ENCODE results near the gene SCNN1G.

GRCh38 chr16:23229714-23230113, 47.2 kb downstream of the SCNN1G start:
- TF ChIP-seq CTCF (IDR thresholded peaks at IDR 0.05; ENCODE audit: insufficient read depth, low read length, poor library complexity, severe bottlenecking) = no peak
- no peak for TF ChIP-seq EZH2phosphoT487 (conservative IDR thresholded peaks at IDR 0.05; ENCODE audit: low read length)

Measured in SU-DHL-6 (cell line).